AG04450 (cell line): ENCODE measurements around the gene LPCAT1. TPM values are rescaled to one million over a fixed set of nuclear protein-coding genes. Genes with fewer than 3 reads are reported as not detected.

ENCODE experiments used
- CTCF ChIA-PET: fragments of 300-600, 350-600 bp; formaldehyde crosslinking; extraction: SDS; loops from one replicate; lab custom pipeline; 2022; ENCODE audit warnings: antibody characterized with exemption, inconsistent platforms; lab: Charles Lee
- POLR2A ChIA-PET: fragments of 350-600 bp; formaldehyde crosslinking; extraction: SDS; loops from one replicate; lab custom pipeline; 2021; ENCODE audit warnings: antibody characterized with exemption, inconsistent platforms; lab: Yijun Ruan, JAX
- DNase-seq: peaks from one replicate; pipeline ENCODE4 v3.0.0-alpha.2; 2011; ENCODE audit warnings: low read depth, low spot score
- H3K27ac ChIP-seq: one replicate; pipeline ENCODE4 v1.5.1; 2012; ENCODE audit warnings: low read depth, low read length, control low read depth
- H3K27me3 ChIP-seq: one replicate; pipeline ENCODE4 v1.6.0; 2012; ENCODE audit warnings: low read length; ENCODE audit not compliant: control insufficient read depth, insufficient read depth
- H3K4me3 ChIP-seq: 2 replicates; pipeline ENCODE4 v1.5.1; 2011; ENCODE audit warnings: mild to moderate bottlenecking, low read depth, low read length, control low read depth
- H3K9me3 ChIP-seq: 2 replicates; pipeline ENCODE4 v1.5.1; 2012; ENCODE audit warnings: low read length; ENCODE audit not compliant: control insufficient read depth, insufficient read depth
- polyA plus RNA-seq: library from polyadenylated mRNA; depleted of rRNA; stranded (reverse); fragments of >200 nt; gene quantifications from 2 replicates; pipeline ENCODE4 v1.2.3, GENCODE V29; 2011
- TF ChIP-seq, protein P1 (sequence below): IDR thresholded peaks from 2 replicates; pipeline ENCODE4 v1.5.1; 2011; ENCODE audit warnings: low read depth, low read length, control low read depth, inconsistent platforms

Gene LPCAT1
- polyA plus RNA-seq, 1 experiment: 23.4 TPM

DNA sequence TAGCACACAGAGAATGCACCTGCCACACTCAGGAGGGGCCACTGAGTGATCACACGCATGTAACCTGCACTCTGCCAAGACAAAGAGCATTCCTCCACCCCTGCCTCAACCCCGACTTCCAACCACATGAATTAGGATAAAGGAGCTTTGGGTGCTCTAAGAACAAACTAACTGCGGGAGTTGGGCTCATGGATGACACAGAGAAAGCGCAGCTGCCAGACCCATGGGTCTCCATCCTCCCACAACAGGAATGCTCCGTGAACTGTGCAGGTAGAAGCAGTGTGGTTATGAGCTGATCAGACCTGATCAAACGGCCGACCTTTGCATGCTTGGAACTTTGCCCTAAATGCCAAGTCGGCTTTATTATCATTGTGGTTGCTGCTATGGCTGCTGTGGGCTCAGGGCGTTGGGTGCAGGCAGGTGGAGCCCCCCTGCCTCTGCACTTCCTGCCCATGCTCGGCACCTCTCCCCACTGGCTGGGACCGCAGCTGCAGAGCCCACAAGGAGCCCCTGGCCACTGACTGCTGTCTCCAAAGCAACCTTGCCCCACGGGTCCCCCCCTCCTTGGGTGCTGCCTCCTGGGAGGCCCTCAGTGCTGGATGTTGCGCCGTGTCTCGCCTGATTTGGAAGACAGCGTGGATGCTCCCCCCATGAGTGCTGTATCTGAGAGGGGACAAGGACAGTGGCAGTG is 75.9 kb downstream of the LPCAT1 start:
- CTCF ChIA-PET: no interaction called here
- DNase-seq: no peak
- POLR2A ChIA-PET: no interaction called here
- Histone ChIP-seq H3K27me3 (peaks cover 59% of the 10 kb centered on the region), H3K4me3 (no peak overlapping the region), H3K27ac (no peak overlapping the region), H3K9me3 (no peaks in the 10 kb centered on the region; the same call in 1 of the 2 replicates)
- TF ChIP-seq, protein P1, sequence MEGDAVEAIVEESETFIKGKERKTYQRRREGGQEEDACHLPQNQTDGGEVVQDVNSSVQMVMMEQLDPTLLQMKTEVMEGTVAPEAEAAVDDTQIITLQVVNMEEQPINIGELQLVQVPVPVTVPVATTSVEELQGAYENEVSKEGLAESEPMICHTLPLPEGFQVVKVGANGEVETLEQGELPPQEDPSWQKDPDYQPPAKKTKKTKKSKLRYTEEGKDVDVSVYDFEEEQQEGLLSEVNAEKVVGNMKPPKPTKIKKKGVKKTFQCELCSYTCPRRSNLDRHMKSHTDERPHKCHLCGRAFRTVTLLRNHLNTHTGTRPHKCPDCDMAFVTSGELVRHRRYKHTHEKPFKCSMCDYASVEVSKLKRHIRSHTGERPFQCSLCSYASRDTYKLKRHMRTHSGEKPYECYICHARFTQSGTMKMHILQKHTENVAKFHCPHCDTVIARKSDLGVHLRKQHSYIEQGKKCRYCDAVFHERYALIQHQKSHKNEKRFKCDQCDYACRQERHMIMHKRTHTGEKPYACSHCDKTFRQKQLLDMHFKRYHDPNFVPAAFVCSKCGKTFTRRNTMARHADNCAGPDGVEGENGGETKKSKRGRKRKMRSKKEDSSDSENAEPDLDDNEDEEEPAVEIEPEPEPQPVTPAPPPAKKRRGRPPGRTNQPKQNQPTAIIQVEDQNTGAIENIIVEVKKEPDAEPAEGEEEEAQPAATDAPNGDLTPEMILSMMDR: no peak

DNA sequence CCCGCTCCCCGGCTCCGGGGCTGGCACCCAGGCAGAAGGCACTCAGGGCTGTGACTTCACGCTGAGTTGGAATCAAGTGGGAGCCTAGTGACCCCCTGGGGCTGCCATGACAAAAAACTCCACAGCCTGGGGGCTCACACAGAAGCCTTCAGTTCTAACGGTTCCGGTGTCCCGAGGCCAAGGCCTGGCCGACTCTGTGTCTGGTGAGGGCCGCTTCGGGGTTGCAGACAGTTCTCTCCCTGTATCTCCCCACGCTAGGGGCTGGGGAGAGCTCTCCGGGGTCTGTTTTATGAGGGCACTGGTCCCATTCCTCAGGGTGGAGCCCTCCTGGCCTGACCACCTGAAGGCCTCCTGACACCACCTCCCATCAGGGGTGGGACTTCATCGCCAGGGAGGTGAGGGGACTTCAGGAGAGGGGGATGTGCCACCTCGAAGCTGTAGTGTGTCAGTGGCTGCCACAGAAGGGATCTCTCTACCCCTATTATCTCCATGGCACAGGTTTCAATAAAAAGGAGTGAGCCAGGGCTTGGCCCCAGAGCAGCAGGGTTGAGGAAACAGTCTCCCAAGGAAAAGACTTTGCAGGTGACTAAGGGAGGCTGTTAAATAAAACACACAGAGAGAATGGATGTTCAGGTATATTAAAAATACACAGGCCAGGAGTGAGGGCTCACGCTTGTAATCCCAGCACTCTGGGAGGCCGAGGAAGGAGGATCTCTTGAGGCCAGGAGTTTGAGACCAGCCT is 77.0 kb downstream of the LPCAT1 start:
- Histone ChIP-seq H3K27ac (no peak overlapping the region), H3K4me3 (no peak overlapping the region), H3K9me3 (peaks cover 2% of the 10 kb centered on the region; the same call in 1 of the 2 replicates), H3K27me3 (peaks cover 67% of the 10 kb centered on the region)
- ChIA-PET POLR2A (no interaction called here), CTCF (no interaction called here)
- no peak for DNase-seq
- TF ChIP-seq, protein P1: no peak

DNA sequence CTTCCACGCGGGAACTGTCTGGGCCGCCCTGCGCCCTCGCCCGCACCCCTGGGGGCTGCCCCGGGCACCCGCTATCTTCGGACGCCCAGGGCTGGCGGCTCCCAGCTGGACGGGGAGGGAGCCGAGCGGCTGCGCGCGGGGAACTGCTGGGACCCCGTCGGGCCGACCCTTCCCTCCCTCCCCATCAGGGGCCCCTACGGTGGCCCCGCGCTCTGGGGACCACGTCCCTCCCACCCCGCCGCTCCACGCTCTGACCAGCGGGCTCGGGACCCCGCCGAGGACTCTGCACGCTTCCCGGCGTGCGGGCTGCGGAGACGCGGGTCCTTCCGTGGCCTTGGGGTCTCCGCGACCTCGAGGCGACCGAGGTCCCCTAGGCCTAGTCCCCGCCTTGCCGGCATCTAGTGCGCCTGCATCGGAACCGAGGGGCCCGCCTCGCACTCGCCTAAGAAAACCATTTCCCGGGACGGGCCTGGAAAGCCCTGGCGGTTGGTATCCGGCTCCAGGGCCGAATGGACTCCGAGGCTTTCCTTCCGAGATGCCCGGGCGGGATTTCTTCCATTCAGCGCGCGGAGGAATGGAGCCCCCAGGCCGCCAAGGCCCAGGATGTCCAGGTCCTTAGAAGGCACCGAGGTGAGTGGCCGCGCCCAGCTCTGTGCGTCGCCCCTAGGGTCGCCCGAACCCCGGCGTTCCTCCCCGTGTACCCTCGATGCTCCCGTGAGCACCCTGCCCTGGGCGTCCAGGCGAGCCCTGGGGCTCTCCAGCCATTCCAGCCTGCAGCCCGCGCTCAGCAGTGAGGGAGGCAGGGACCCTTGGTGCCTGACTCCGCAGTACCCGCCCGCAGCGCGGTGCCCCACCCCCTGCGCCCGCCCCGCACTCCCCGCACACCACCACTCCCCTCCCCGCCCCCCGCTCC is 77.8 kb downstream of the LPCAT1 start:
- Histone ChIP-seq H3K27ac (no peak overlapping the region), H3K9me3 (peaks cover 10% of the 10 kb centered on the region; the same call in 1 of the 2 replicates), H3K27me3 (peaks cover 70% of the 10 kb centered on the region), H3K4me3 (no peak overlapping the region)
- CTCF ChIA-PET: no interaction called here
- no peak for DNase-seq
- POLR2A ChIA-PET: no interaction called here
- TF ChIP-seq, protein P1: no peak

DNA sequence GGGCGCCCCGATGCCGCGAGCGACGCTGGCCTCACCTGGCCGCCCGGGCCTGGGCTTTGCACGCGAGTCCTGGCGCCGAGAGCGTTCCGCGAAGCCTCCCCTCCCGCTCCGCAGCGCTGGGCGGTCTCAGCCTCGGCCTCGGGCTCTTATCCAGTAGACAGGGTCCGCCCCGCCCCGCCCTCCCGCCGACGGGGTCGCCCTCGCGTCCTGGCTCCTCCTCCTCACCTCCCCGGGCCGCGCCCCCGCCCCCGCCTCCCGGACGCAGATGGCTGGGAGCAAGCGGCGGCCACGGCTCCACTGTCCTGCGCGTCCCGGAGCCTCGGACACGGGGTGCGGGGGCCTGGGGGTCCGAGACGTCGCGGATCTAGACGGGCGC is 78.5 kb downstream of the LPCAT1 start, which contains the start of gene SLC6A3:
TSS of gene SLC6A3 (minus strand) at position 128 of the 376 bp plus-strand sequence. CDS start 2,243 bp downstream, outside the sequence.
- CTCF ChIA-PET: no interaction called here
- DNase-seq: no peak
- Histone ChIP-seq H3K27me3 (peaks cover 70% of the 10 kb centered on the region), H3K9me3 (peaks cover 10% of the 10 kb centered on the region; the same call in 1 of the 2 replicates), H3K4me3 (no peak within 1 kb of the TSS), H3K27ac (no peak within 1 kb of the TSS)
- TF ChIP-seq, protein P1: no peak
- POLR2A ChIA-PET: no interaction called here
